HCT116 (cell line): Measurements from ENCODE around the gene PATZ1.

ENCODE experiments used
- EZH2 ChIP-seq: fragments of 200-600 bp; sonication (generic); IDR thresholded peaks from 2 replicates; pipeline ENCODE4 v1.6.1; 2017; ENCODE audit warnings: antibody characterized with exemption, mixed run types
- EZH2phosphoT487 ChIP-seq: fragments of 200-600 bp; IDR thresholded peaks from 2 replicates; pipeline ENCODE4 v1.6.1; 2018; ENCODE audit warnings: antibody characterized with exemption, borderline replicate concordance
- JUND ChIP-seq: IDR thresholded peaks from 2 replicates; pipeline ENCODE4 v1.6.1; 2012
- POLR2A ChIP-seq: IDR thresholded peaks from 2 replicates; pipeline ENCODE4 v1.7.0; 2011; ENCODE audit warnings: borderline replicate concordance; ENCODE audit not compliant: insufficient read depth, insufficient read length; ENCODE audit errors: extremely low read depth
- POLR2AphosphoS5 ChIP-seq: IDR thresholded peaks from 2 replicates; pipeline ENCODE4 v1.6.1; 2011; ENCODE audit warnings: mild to moderate bottlenecking, low read depth, low read length, moderate library complexity
- RAD21 ChIP-seq: IDR thresholded peaks from 2 replicates; pipeline ENCODE4 v1.6.1; 2012; ENCODE audit warnings: low read depth, mild to moderate bottlenecking
- SP1 ChIP-seq: IDR thresholded peaks from 2 replicates; pipeline ENCODE4 v1.6.1; 2012; ENCODE audit warnings: low read depth
- SRF ChIP-seq: IDR thresholded peaks from 2 replicates; pipeline ENCODE4 v1.6.1; 2012; ENCODE audit warnings: low read depth
- TF ChIP-seq, protein P1 (sequence below), 3 experiments: fragments of 200-600 bp in 1 of 3; sonication (generic) in 1 of 3; IDR thresholded peaks in 2 of 3; conservative IDR thresholded peaks in 1 of 3; 2 replicates each; pipeline ENCODE4 v1.5.1; 2012 to 2017; ENCODE audit warnings: low read depth in 2 of 3, low read length in 2 of 3, antibody characterized with exemption in 1 of 3, borderline replicate concordance in 1 of 3, control low read depth in 1 of 3, mild to moderate bottlenecking in 1 of 3, mixed read lengths in 1 of 3, mixed run types in 1 of 3, moderate library complexity in 1 of 3; ENCODE audit not compliant: insufficient read depth in 1 of 3
- TF ChIP-seq, protein P2 (sequence below): IDR thresholded peaks from 2 replicates; pipeline ENCODE4 v1.6.1; 2012; ENCODE audit warnings: low read depth

DNA sequence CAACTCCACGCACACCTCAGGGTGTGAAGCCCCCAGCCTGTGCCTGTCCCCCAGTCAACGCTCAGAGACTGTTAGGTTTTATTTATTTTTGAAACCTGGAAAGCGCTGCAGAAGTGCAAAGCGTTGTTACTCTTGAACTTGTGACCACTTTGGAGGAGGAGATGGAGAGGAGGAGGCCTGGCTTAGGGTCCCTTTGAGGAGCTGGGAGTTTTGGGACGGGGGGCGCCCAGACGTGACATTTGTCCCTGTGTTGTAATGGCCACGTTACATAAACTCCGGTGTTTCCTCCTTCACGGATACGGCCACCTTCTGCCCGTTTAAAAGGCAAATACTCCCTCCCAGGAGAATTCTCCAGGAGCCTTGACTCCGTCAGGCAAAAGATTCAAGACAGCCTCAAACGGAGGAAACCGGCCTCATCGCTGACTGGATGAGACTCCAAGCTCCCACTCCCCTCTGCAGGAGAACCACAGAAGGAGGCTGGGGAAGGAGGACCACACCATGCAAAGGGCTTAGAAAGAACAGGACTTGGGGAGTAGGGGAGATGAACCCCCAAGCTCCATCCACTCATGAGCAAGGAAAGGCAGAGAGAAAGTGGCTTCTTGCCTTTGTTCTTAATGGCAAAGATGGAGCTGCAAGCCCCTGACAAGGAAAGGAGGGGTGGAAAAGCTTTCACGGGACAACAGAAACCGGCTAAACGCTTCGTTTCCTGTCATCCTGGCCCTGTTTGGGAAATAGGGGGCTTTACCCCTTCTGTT, 54.5 kb downstream of the PATZ1 start:
- TF ChIP-seq SP1 = no peak
- TF ChIP-seq, protein P1, sequence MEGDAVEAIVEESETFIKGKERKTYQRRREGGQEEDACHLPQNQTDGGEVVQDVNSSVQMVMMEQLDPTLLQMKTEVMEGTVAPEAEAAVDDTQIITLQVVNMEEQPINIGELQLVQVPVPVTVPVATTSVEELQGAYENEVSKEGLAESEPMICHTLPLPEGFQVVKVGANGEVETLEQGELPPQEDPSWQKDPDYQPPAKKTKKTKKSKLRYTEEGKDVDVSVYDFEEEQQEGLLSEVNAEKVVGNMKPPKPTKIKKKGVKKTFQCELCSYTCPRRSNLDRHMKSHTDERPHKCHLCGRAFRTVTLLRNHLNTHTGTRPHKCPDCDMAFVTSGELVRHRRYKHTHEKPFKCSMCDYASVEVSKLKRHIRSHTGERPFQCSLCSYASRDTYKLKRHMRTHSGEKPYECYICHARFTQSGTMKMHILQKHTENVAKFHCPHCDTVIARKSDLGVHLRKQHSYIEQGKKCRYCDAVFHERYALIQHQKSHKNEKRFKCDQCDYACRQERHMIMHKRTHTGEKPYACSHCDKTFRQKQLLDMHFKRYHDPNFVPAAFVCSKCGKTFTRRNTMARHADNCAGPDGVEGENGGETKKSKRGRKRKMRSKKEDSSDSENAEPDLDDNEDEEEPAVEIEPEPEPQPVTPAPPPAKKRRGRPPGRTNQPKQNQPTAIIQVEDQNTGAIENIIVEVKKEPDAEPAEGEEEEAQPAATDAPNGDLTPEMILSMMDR (IDR thresholded peaks at IDR 0.05 in 2 of 3, conservative IDR thresholded peaks at IDR 0.05 in 1 of 3; ENCODE audit: borderline replicate concordance in 1 of 3, insufficient read depth in 1 of 3, low read depth in 2 of 3, low read length in 2 of 3) = no peak
- TF ChIP-seq, protein P2, sequence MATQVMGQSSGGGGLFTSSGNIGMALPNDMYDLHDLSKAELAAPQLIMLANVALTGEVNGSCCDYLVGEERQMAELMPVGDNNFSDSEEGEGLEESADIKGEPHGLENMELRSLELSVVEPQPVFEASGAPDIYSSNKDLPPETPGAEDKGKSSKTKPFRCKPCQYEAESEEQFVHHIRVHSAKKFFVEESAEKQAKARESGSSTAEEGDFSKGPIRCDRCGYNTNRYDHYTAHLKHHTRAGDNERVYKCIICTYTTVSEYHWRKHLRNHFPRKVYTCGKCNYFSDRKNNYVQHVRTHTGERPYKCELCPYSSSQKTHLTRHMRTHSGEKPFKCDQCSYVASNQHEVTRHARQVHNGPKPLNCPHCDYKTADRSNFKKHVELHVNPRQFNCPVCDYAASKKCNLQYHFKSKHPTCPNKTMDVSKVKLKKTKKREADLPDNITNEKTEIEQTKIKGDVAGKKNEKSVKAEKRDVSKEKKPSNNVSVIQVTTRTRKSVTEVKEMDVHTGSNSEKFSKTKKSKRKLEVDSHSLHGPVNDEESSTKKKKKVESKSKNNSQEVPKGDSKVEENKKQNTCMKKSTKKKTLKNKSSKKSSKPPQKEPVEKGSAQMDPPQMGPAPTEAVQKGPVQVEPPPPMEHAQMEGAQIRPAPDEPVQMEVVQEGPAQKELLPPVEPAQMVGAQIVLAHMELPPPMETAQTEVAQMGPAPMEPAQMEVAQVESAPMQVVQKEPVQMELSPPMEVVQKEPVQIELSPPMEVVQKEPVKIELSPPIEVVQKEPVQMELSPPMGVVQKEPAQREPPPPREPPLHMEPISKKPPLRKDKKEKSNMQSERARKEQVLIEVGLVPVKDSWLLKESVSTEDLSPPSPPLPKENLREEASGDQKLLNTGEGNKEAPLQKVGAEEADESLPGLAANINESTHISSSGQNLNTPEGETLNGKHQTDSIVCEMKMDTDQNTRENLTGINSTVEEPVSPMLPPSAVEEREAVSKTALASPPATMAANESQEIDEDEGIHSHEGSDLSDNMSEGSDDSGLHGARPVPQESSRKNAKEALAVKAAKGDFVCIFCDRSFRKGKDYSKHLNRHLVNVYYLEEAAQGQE = no peak
- no peak for TF ChIP-seq JUND
- no peak for TF ChIP-seq EZH2
- TF ChIP-seq POLR2A = no peak
- no peak for TF ChIP-seq RAD21
- TF ChIP-seq SRF = no peak
- TF ChIP-seq POLR2AphosphoS5 = no peak
- TF ChIP-seq EZH2phosphoT487 = no peak
